HCT116 (cell line): ENCODE data around the gene MALRD1.

Source experiments
- EZH2 ChIP-seq: fragments of 200-600 bp; sonication (generic); IDR thresholded peaks from 2 replicates; pipeline ENCODE4 v1.6.1; 2017; ENCODE audit warnings: antibody characterized with exemption, mixed run types
- SP1 ChIP-seq: IDR thresholded peaks from 2 replicates; pipeline ENCODE4 v1.6.1; 2012; ENCODE audit warnings: low read depth
- ZNF274 ChIP-seq: fragments of 200-500 bp; sonication (Bioruptor generic); IDR thresholded peaks from 2 replicates; pipeline ENCODE4 v1.6.1; 2014; ENCODE audit warnings: mild to moderate bottlenecking, low read depth, low read length, inconsistent platforms
- TF ChIP-seq, protein P1 (sequence below), 3 experiments: fragments of 200-600 bp in 1 of 3; sonication (generic) in 1 of 3; IDR thresholded peaks in 2 of 3; conservative IDR thresholded peaks in 1 of 3; 2 replicates each; pipeline ENCODE4 v1.5.1; 2012 to 2017; ENCODE audit warnings: low read depth in 2 of 3, low read length in 2 of 3, antibody characterized with exemption in 1 of 3, borderline replicate concordance in 1 of 3, control low read depth in 1 of 3, mild to moderate bottlenecking in 1 of 3, mixed read lengths in 1 of 3, mixed run types in 1 of 3, moderate library complexity in 1 of 3; ENCODE audit not compliant: insufficient read depth in 1 of 3

DNA sequence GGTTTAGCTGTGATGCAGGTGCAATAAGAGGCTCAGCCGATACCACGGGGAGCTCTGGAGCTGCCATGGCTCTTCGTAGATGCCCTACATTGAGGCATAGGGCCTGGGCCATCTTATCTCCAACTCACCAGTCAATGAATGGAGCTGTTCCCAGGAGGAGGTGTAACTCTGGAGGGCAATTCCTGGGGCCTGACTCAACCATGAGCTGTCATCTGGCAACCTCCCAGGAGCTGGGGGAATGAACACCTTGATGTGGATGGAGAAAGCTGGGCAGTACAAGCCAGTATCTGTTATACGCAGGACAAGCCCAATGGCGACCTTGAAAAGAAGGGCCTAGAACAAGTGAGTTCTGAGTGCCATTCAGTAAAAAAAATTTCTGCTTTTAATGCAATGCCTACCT lies 543.7 kb downstream of the MALRD1 start:
- TF ChIP-seq, protein P1, sequence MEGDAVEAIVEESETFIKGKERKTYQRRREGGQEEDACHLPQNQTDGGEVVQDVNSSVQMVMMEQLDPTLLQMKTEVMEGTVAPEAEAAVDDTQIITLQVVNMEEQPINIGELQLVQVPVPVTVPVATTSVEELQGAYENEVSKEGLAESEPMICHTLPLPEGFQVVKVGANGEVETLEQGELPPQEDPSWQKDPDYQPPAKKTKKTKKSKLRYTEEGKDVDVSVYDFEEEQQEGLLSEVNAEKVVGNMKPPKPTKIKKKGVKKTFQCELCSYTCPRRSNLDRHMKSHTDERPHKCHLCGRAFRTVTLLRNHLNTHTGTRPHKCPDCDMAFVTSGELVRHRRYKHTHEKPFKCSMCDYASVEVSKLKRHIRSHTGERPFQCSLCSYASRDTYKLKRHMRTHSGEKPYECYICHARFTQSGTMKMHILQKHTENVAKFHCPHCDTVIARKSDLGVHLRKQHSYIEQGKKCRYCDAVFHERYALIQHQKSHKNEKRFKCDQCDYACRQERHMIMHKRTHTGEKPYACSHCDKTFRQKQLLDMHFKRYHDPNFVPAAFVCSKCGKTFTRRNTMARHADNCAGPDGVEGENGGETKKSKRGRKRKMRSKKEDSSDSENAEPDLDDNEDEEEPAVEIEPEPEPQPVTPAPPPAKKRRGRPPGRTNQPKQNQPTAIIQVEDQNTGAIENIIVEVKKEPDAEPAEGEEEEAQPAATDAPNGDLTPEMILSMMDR (IDR thresholded peaks at IDR 0.05 in 2 of 3, conservative IDR thresholded peaks at IDR 0.05 in 1 of 3; ENCODE audit: borderline replicate concordance in 1 of 3, insufficient read depth in 1 of 3, low read depth in 2 of 3, low read length in 2 of 3) = no peak
- no peak for TF ChIP-seq ZNF274
- TF ChIP-seq SP1 = no peak
- no peak for TF ChIP-seq EZH2
